NCI-H748 treated with DMSO at 0.1 percent for 48 hours (cell line): ENCODE data around the gene SLC1A2.
"Not testable (repeated sequence)": the region's sequence is repeated elsewhere in the genome, so short reads cannot be mapped to it uniquely, and the experiment has no call there.

ENCODE experiments used
- DNase-seq: peaks from one replicate; lab custom pipeline; 2025; lab: John Stamatoyannopoulos, UW

SLC1A2 gene

DNA sequence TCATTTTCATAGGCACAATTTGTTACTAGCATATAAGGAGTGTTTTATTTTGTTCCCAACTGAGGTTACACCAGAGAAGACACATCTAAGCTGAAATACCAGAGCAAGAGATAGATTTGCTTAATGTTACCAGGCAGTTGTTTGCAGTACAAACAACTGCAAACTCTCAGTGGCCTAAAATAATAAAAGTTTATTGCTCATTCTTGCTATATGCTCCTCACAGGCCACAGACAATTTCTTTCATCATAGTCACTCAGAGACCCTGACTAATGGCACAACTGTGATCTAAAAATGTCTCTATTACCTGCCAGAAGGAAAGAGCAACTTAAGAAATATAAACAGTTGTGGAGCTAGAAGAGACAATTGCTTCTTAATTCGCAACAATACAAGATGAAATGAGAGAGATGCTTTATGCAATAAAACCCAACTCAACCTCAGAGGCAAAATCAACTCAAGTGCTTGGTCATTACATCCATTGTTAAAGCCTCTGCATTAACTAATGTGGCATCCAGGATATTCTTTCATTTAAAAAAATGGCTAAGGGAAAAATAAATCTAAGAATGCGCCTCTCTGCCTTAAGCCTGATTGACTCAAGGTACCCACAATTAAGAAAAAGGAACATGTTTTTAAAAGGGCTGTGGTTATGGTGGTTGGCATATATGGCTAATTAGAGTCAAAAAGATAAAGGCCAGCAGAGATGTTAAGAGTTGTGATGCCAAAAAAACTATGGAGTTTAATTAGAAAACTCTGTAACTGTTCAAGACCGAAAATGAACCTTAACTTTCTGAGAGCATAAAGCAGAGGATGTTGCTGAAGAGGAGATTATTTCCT lies 176.7 kb downstream of the SLC1A2 start:
- DNase-seq = no peak

GRCh38 chr11:35241531-35241930 lies 177.8 kb downstream of the SLC1A2 start:
- DNase-seq = no peak

GRCh38 chr11:35241083-35241482 lies 178.3 kb downstream of the SLC1A2 start:
- DNase-seq = no peak

GRCh38 chr11:35239471-35240075 lies 179.8 kb downstream of the SLC1A2 start:
- DNase-seq = no peak

- DNase-seq = no peak
These were observed 180.5 kb downstream of the SLC1A2 start for GRCh38 chr11:35238882-35239281.

GRCh38 chr11:35237860-35238715 lies 181.3 kb downstream of the SLC1A2 start:
- DNase-seq = peak; percentile 57

- no peak for DNase-seq
These were observed 182.0 kb downstream of the SLC1A2 start for GRCh38 chr11:35237351-35237750.

- no peak for DNase-seq
These were observed 182.7 kb downstream of the SLC1A2 start for GRCh38 chr11:35236667-35237003.

- DNase-seq = no peak
These were observed 183.3 kb downstream of the SLC1A2 start for GRCh38 chr11:35235936-35236666.

DNA sequence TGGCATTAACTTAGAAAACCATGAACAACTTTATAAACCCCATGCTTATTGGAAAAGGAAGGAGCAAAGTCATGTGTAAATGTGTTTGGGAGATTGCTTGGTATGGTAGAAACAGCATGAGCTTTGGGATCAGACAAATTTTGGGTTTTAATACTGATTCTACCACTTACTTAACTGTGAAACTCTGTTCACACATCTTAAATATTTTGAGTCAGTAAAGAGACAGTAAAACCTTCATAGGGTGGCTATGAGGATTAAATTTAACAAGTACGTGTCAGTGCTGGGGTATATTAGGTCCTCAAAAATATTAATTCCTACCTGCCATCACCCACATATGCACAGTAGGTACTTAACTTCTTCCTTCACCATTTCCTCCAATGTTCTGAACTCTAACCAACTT lies 183.9 kb downstream of the SLC1A2 start:
- no peak for DNase-seq

GRCh38 chr11:35235157-35235468 lies 184.2 kb downstream of the SLC1A2 start:
- no peak for DNase-seq

- no peak for DNase-seq
These were observed 184.8 kb downstream of the SLC1A2 start for GRCh38 chr11:35234460-35235156.

DNA sequence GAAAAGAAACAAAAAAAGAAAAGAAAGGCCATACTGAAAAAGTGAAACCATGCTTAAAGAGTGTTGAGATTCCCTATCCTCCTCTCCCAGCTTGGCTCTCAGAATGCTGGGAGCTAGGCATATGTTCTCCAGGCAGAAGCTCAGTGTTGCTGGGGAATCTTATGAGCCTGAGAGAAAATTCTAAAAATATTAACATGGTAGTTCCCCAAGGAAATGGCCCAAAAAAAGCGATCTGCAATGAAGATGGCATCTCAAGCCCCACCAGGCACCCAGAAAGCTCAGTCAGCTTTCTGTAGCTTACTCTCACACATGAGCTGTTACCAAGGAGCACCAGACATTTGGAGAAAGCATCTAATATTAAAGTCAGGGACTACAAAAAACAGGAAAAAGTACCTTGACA lies 185.8 kb downstream of the SLC1A2 start:
- DNase-seq = no peak

GRCh38 chr11:35232891-35233330 lies 186.4 kb downstream of the SLC1A2 start:
- no peak for DNase-seq

DNA sequence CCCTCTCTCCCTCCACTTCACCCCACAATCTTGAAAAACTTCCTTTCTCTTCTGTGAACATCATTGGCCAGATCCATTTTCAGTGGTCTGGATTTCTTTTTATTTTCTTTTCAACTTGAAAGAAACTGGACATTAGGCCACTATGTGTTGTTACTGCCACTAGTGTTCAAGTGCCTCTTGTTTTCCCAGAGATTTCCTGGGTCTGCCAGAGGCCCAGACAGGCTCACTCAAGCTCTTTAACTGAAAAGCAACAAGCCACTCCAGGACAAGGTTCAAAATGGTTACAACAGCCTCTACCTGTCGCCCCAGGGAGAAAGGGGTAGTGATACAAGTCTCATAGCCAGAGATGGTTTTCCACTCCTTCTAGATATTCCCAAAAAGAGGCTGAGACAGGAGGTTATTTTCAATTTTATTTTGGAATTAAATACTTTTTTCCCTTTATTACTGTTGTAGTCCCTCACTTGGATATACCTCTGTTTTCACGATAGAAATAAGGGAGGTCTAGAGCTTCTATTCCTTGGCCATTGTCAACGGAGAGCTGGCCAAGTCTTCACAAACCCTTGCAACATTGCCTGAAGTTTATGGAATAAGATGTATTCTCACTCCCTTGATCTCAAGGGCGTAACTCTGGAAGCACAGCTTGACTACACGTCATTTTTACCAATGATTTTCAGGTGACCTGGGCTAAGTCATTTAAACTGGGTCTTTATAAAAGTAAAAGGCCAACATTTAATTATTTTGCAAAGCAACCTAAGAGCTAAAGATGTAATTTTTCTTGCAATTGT lies 188.1 kb downstream of the SLC1A2 start:
- DNase-seq = no peak

DNA sequence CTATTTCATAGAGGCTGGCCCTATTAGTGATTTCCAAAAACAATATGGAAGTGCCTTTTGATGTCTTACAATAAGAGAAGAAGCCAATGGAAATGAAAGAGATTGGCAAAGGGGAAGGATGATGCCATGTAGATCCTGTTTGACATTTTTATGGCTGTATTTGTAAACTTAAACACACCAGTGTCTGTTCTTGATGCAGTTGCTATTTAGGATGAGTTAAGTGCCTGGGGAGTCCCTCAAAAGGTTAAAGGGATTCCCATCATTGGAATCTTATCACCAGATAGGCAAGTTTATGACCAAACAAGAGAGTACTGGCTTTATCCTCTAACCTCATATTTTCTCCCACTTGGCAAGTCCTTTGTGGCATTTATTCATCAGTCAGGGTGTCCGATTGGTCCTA lies 189.0 kb downstream of the SLC1A2 start:
- DNase-seq = no peak

DNA sequence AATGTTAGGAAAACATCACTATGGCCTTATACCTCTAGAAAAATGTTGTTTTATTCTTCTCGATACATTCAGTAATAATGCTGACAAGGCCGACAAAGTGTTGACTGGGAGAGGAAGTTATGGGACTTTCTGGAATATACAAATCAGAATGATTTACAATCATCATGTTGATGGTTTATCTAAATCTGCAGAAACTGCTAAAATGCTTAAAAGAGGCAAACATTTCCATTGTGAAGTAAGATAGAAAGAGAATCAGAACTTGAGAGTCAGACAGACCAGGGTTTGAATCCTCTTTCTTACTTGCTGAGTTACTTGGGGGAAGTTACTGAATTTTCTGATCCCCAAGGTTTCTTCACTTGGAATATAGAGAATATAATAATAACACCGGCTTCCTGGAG lies 191.0 kb downstream of the SLC1A2 start:
- DNase-seq = no peak

GRCh38 chr11:35227576-35228327 lies 191.6 kb downstream of the SLC1A2 start:
- DNase-seq = no peak

- DNase-seq = not testable (repeated sequence)
These were observed 192.6 kb downstream of the SLC1A2 start for GRCh38 chr11:35226756-35227155.

DNA sequence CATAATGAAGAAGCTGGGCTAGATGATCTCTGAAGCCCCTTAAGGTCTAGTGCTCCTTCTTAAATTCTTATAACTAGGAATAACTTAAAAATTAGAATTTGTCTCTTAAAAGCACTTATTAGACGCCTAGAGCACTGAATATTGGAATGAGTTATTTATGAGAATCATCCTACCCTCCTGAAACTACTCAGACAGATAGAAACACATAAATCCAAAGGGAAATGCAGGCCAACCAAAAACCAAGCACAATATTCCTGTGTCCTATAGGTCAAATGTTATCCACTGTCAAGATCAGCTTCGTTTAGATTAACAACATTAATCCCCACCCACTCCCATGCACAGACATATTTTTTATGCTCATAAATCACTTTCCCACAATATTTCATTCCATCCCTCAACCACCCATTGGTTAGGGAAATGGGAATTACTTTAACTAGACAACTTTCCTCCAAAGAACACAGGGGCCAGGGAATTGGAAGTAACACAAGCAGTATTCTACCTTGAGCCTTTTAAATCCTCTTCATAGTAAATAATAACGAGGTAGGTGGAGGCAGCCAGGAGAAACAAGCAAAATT lies 193.3 kb downstream of the SLC1A2 start:
- no peak for DNase-seq
